Subcutaneous adipose tissue (tissue), 4 donors: ENCODE results near the gene TMEM150B. TPM values are rescaled to one million over a fixed set of nuclear protein-coding genes. Genes with fewer than 3 reads are reported as not detected.

Experiments used
- total RNA-seq, 4 donors: library from RNA; depleted of rRNA; stranded (reverse); fragments of >200 nt; gene quantifications; one replicate each; pipeline ENCODE4 v1.1.0, GENCODE V29; 2016
- TF ChIP-seq, protein P1 (sequence below): fragments of 450-650 bp; IDR thresholded peaks from one replicate; pipeline ENCODE4 v1.5.1; 2016; ENCODE audit warnings: low read depth, mild to moderate bottlenecking, control low read depth, antibody characterized with exemption, moderate library complexity

The TMEM150B gene
- total RNA-seq, 4 donors from 2014 or later, result 10.0 to 17.8 (median 14.4) TPM

DNA sequence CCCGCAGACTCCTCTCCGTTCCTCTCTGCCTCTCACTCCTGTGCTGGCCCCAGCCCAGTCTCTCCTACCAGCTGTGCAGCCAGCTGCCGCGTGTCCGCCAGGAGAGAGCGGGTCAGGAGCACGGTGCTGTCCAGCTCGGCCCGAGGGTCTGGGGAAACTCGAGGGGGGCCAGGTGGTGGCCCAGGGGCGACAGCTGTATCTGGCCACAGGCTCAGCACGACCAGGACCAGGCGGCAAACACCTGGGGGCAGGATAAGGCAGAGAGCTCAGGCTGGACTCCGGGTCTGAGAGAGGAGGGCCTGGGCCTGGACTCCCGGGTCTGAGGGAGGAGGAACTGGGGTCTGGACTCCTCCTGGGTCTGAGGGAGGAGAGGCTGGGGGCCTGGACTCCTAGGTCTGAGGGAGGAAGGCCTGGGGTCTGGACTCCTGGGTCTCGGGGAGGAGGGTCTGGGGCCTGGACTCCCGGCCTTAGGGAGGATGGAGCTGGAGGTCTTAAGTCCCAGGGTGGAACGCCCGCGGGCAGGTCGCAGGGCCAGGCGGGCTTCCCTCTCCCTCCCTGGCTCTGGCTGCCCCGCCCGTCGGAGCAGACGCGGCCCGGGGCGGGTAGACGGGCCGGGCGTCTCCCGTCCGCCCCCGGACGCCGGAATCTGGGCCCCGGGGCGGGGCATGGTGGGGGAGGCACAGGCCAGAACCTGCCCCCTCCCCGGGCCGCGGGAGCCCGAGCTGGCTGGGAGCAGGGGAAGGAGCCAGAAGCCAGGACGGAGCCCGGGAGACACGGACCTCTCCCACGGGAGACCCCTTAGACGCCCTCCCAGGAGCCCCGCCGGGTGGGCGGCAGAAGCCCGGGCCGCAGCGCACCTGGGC, 43.8 kb upstream of the TMEM150B start:
- TF ChIP-seq, protein P1, sequence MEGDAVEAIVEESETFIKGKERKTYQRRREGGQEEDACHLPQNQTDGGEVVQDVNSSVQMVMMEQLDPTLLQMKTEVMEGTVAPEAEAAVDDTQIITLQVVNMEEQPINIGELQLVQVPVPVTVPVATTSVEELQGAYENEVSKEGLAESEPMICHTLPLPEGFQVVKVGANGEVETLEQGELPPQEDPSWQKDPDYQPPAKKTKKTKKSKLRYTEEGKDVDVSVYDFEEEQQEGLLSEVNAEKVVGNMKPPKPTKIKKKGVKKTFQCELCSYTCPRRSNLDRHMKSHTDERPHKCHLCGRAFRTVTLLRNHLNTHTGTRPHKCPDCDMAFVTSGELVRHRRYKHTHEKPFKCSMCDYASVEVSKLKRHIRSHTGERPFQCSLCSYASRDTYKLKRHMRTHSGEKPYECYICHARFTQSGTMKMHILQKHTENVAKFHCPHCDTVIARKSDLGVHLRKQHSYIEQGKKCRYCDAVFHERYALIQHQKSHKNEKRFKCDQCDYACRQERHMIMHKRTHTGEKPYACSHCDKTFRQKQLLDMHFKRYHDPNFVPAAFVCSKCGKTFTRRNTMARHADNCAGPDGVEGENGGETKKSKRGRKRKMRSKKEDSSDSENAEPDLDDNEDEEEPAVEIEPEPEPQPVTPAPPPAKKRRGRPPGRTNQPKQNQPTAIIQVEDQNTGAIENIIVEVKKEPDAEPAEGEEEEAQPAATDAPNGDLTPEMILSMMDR, result no peak

DNA sequence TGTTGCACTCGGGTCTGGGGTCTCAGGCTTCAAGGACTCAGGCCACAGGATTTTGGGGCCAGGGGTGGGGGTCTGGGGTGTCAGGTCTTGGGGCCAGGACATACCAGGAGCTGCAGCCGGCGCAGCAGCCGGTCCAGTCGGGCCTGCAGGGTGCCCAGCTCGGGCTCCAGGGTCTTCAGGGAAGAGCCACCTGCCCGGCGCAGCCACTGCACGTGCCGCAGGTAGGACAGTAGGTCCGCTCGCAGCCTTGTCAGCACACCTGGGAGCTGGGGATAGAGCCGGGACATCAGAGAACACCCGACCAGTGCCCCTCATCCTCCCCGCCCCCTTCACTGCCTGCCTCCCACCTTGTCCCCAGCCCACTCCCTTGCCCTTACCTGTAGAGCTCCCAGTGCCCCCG, 43.0 kb upstream of the TMEM150B start:
- TF ChIP-seq, protein P1, result no peak

DNA sequence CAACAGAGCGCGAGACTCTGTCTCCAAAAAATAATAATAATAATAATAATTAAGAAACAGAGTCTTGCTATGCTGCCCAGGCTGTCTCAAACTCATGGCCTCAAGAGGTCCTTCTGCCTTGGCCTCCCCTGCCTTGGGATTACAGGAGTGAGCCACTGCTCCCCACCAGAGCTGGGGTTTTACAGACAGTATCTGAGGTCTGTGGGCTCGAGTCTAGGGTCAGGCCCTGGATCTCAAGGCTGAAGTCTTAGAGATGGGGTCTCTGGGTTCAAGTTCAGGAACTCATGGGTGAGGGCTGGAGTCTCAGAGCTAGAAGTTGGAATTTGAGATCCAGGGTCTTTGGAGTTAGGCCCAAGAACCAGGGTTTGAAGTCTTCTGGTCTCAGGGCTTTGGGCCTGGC, 41.6 kb upstream of the TMEM150B start:
- TF ChIP-seq, protein P1, result no peak

DNA sequence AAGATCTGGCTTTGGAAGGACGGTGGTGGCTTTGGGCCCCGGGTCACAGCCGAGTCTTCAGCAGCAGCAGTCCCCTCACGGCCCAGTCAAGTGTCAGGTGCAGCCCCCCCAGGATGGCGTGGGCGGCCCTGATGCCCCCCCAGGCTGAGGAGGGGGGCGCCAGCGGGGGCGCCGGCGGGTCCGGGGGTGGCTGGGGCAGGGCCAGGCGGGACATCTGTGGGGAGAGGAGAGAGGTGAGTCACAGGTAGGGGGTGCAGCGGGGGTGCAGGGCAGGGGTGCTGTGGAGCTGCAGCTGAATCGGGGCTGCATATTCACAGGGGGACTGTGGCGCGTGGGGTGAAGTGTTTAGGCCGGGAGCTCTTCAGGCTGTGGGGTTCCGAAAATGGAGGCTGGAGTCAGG, 40.8 kb upstream of the TMEM150B start:
- TF ChIP-seq, protein P1, result no peak

DNA sequence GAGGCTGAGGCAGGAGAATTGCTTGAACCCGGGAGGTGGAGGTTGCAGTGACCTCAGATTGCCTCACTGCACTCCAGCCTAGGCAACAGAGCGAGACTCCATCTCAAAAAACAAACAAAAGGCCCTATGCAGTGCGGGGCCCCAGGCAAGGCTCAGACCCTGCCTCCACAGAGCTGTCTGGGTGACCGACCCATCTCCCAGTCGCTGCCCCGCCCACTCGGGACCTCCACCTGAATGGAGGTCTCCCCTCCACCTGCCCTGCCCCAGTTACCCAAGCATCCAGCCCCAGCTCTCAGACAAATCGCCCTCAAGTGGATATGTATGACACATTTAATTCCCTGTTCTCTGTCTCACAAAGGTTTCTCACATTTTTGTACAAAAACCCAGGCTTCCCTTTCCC, 40.1 kb upstream of the TMEM150B start:
- TF ChIP-seq, protein P1, result no peak

DNA sequence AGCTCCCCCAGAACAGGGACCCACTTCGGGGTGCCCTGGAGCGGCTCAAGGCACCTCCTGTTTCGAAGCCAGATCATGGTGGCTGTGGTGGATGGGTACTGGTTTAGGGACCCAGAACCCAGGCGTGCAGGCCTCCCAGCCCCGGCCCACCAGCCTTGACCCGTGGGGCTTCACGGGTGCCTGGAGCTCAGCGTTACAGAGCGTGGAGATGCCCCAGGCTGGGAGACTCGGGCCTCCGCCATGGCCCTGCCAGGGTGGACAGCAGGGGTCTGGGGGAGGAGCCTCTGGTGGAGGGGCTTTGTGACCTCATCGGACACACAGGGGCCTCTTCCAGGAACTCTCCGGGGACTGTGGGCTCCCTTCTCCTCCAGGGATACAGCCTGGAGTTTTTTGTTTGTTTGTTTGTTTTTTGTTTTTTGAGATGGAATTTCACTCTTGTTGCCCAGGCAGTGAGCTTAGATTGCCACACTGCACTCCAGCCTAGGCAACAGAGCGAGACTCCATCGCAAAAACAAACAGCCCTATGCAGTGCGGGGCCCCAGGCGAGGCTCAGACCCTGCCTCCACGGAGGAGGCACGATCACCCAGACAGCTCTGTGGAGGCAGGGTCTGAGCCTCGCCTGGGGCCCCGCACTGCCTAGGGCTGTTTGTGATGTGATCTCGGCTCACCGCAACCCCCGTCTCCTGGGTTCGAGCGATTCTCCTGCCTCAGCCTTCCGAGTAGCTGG, 38.0 kb upstream of the TMEM150B start, which contains the start of gene GARIN5B:
GARIN5B (minus strand) TSS at position 271 of the 727 bp plus-strand sequence; CDS start at position 77, 194 bp downstream.
- TF ChIP-seq, protein P1, result no peak
